H1 (cell line): ENCODE measurements around the gene THYN1. TPM values are rescaled to one million over a fixed set of nuclear protein-coding genes. Genes with fewer than 3 reads are reported as not detected.

Source experiments
- CTCF ChIA-PET: fragments of 300-600 bp; sonication (Branson Sonifier 250); formaldehyde crosslinking; loops from one replicate; lab custom pipeline; 2021; ENCODE audit not compliant: partially characterized antibody; lab: Charles Lee
- POLR2A ChIA-PET: fragments of 300-600 bp; sonication (Branson Sonifier 250); formaldehyde crosslinking; loops from one replicate; lab custom pipeline; 2021; ENCODE audit warnings: inconsistent platforms; ENCODE audit not compliant: partially characterized antibody; lab: Charles Lee
- DNase-seq, 2 experiments: peaks; one replicate each; pipeline versions ENCODE4 v3.0.0 to v3.0.0-alpha.2; 2010 to 2022; ENCODE audit warnings: low spot score in 2 of 2, low read depth in 1 of 2, mixed read lengths in 1 of 2
- FAIRE-seq: peaks from 2 replicates; lab custom pipeline; 2011; peaks lifted over from hg19 to GRCh38; lab: Jason Lieb, UNC
- H2AFZ ChIP-seq: 2 replicates; pipeline ENCODE4 v1.8.1; 2012; ENCODE audit warnings: low read length, inconsistent platforms
- H2AK5ac ChIP-seq: 2 replicates; pipeline ENCODE4 v1.6.1; 2013; ENCODE audit warnings: low read depth, low read length
- H2BK120ac ChIP-seq: replicated peaks from 2 replicates; pipeline ENCODE3; 2013; ENCODE audit warnings: low read depth, low read length, inconsistent platforms
- H2BK12ac ChIP-seq: 2 replicates; pipeline ENCODE4 v1.6.1; 2013; ENCODE audit warnings: low read depth, low read length
- H2BK15ac ChIP-seq: 2 replicates; pipeline ENCODE4 v1.6.1; 2013; ENCODE audit warnings: low read length
- H2BK20ac ChIP-seq: 2 replicates; pipeline ENCODE4 v1.6.1; 2013; ENCODE audit warnings: low read length
- H2BK5ac ChIP-seq: 2 replicates; pipeline ENCODE4 v1.6.1; 2013; ENCODE audit warnings: low read depth, low read length
- H3K14ac ChIP-seq: 2 replicates; pipeline ENCODE4 v1.6.1; 2013; ENCODE audit warnings: inconsistent platforms; ENCODE audit not compliant: insufficient read length
- H3K18ac ChIP-seq: 2 replicates; pipeline ENCODE4 v1.6.1; 2013; ENCODE audit warnings: low read length; ENCODE audit errors: extremely low read depth
- H3K23ac ChIP-seq: 2 replicates; pipeline ENCODE4 v1.6.1; 2013; ENCODE audit warnings: inconsistent platforms; ENCODE audit not compliant: insufficient read length
- H3K23me2 ChIP-seq: 2 replicates; pipeline ENCODE4 v1.6.1; 2013; ENCODE audit warnings: low read depth, low read length
- H3K27ac ChIP-seq: 2 replicates; pipeline ENCODE4 v1.6.1; 2011; ENCODE audit warnings: low read depth, low read length, inconsistent platforms
- H3K27me3 ChIP-seq, 4 experiments: replicated peaks in 1 of 4; 1 replicate in 1 of 4; 2 replicates in 3 of 4; pipeline versions ENCODE4 v1.6.1 to v1.8.1; 2011 to 2013; ENCODE audit warnings: low read length in 3 of 4, mild to moderate bottlenecking in 3 of 4, inconsistent platforms in 2 of 4, mixed read lengths in 2 of 4, moderate library complexity in 1 of 4; ENCODE audit not compliant: control insufficient read depth in 3 of 4, insufficient read depth in 3 of 4; ENCODE audit errors: extremely low read depth in 1 of 4
- H3K36me3 ChIP-seq, 4 experiments: 2 replicates each; pipeline versions ENCODE4 v1.6.1 to v1.8.1; 2011 to 2013; ENCODE audit warnings: mild to moderate bottlenecking in 4 of 4, low read length in 3 of 4, moderate library complexity in 2 of 4, control low read depth in 1 of 4, inconsistent platforms in 1 of 4; ENCODE audit not compliant: insufficient read depth in 4 of 4, control insufficient read depth in 2 of 4
- H3K4ac ChIP-seq: replicated peaks from 2 replicates; pipeline ENCODE3; 2013; ENCODE audit warnings: low read length, low read depth, mixed read lengths, inconsistent platforms; ENCODE audit not compliant: insufficient read length
- H3K4me1 ChIP-seq, 4 experiments: replicated peaks in 1 of 4; 1 replicate in 1 of 4; 2 replicates in 3 of 4; pipeline versions ENCODE4 v1.6.1 to v1.8.1; 2011 to 2013; ENCODE audit warnings: low read length in 3 of 4, inconsistent platforms in 2 of 4, mixed read lengths in 1 of 4; ENCODE audit not compliant: insufficient read depth in 4 of 4, control insufficient read depth in 3 of 4
- H3K4me2 ChIP-seq, 2 experiments: 2 replicates each; pipeline versions ENCODE4 v1.6.1 to v1.8.1; 2011 to 2013; ENCODE audit warnings: low read depth in 2 of 2, low read length in 2 of 2, control low read depth in 1 of 2, inconsistent platforms in 1 of 2, mild to moderate bottlenecking in 1 of 2; ENCODE audit not compliant: insufficient read depth in 1 of 2
- H3K4me3 ChIP-seq, 4 experiments: fragments of 200-600, 300-600 bp in 1 of 4; sonication (generic), shearing (Covaris generic), sonication (Bioruptor Twin) in 1 of 4; 2 replicates each; pipeline versions ENCODE4 v1.5.1 to v1.8.1; 2011 to 2016; ENCODE audit warnings: low read length in 4 of 4, low read depth in 3 of 4, control low read depth in 2 of 4, inconsistent platforms in 2 of 4, mild to moderate bottlenecking in 2 of 4, mixed read lengths in 1 of 4, moderate library complexity in 1 of 4; ENCODE audit not compliant: insufficient read depth in 2 of 4; ENCODE audit errors: extremely low read depth in 1 of 4
- H3K56ac ChIP-seq: replicated peaks from 2 replicates; pipeline ENCODE3; 2013; ENCODE audit warnings: low read depth, mild to moderate bottlenecking, mixed read lengths, low read length, inconsistent platforms; ENCODE audit not compliant: insufficient read length
- H3K79me1 ChIP-seq: 2 replicates; pipeline ENCODE4 v1.6.1; 2013; ENCODE audit warnings: low read depth, low read length, control low read depth
- H3K79me2 ChIP-seq, 2 experiments: 2 replicates each; pipeline versions ENCODE4 v1.6.1 to v1.8.1; 2012 to 2013; ENCODE audit warnings: low read length in 2 of 2, mild to moderate bottlenecking in 2 of 2, inconsistent platforms in 1 of 2; ENCODE audit not compliant: insufficient read depth in 2 of 2, control insufficient read depth in 1 of 2
- H3K9ac ChIP-seq, 4 experiments: replicated peaks in 1 of 4; 1 replicate in 1 of 4; 2 replicates in 3 of 4; pipeline versions ENCODE4 v1.6.1 to v1.8.1; 2011 to 2013; ENCODE audit warnings: low read depth in 3 of 4, low read length in 3 of 4, control low read depth in 2 of 4, mild to moderate bottlenecking in 2 of 4, moderate library complexity in 2 of 4, inconsistent platforms in 1 of 4; ENCODE audit errors: extremely low read depth in 1 of 4
- H3K9me3 ChIP-seq, 2 experiments: 2 replicates each; pipeline versions ENCODE4 v1.6.1 to v1.8.1; 2012 to 2013; ENCODE audit warnings: mild to moderate bottlenecking in 2 of 2, moderate library complexity in 2 of 2, control low read depth in 1 of 2, inconsistent platforms in 1 of 2, low read depth in 1 of 2, low read length in 1 of 2, mixed read lengths in 1 of 2; ENCODE audit not compliant: insufficient read depth in 2 of 2
- H4K20me1 ChIP-seq, 2 experiments: replicated peaks in 1 of 2; 2 replicates each; pipeline versions ENCODE3 to v1.8.1; 2011 to 2013; ENCODE audit warnings: inconsistent platforms in 2 of 2, low read length in 2 of 2, mild to moderate bottlenecking in 1 of 2; ENCODE audit not compliant: insufficient read depth in 2 of 2, control insufficient read depth in 1 of 2
- H4K5ac ChIP-seq: 2 replicates; pipeline ENCODE4 v1.6.1; 2013; ENCODE audit warnings: low read length, low read depth, mixed read lengths, inconsistent platforms; ENCODE audit not compliant: insufficient read length
- H4K8ac ChIP-seq: 2 replicates; pipeline ENCODE4 v1.8.0; 2013; ENCODE audit warnings: mild to moderate bottlenecking, moderate library complexity, low read length, inconsistent platforms; ENCODE audit not compliant: insufficient read depth; ENCODE audit errors: extremely low read depth
- H4K91ac ChIP-seq: replicated peaks from 2 replicates; pipeline ENCODE3; 2013; ENCODE audit warnings: low read length, mixed read lengths, inconsistent platforms; ENCODE audit not compliant: insufficient read length
- CBX5 ChIP-seq: fragments of 300-800, 300-1000 bp; sonication (generic); IDR thresholded peaks from 2 replicates; pipeline ENCODE4 v1.7.1; 2016; ENCODE audit warnings: antibody characterized with exemption, low read length, low read depth
- CHD1 ChIP-seq: IDR thresholded peaks from 2 replicates; pipeline ENCODE4 v1.6.1; 2012; ENCODE audit warnings: low read depth, low read length, improper control_type of control experiment
- EGR1 ChIP-seq: IDR thresholded peaks from 2 replicates; pipeline ENCODE4 v1.6.1; 2011; ENCODE audit warnings: low read depth, low read length, borderline replicate concordance
- EP300 ChIP-seq, 2 experiments: IDR thresholded peaks; 1 replicate in 1 of 2; 2 replicates in 1 of 2; pipeline ENCODE4 v1.6.1; 2011 to 2012; ENCODE audit warnings: low read depth in 2 of 2, low read length in 2 of 2, mild to moderate bottlenecking in 2 of 2, borderline replicate concordance in 1 of 2, inconsistent platforms in 1 of 2, moderate library complexity in 1 of 2
- KDM1A ChIP-seq: fragments of 200-600, 300-600 bp; sonication (generic); IDR thresholded peaks from 2 replicates; pipeline ENCODE4 v1.7.1; 2016; ENCODE audit warnings: mild to moderate bottlenecking, low read length, borderline replicate concordance
- NANOG ChIP-seq: IDR thresholded peaks from 2 replicates; pipeline ENCODE4 v1.6.1; 2011; ENCODE audit warnings: low read length, low read depth, mild to moderate bottlenecking, inconsistent platforms; ENCODE audit not compliant: insufficient read depth, poor library complexity, severe bottlenecking
- NRF1 ChIP-seq: IDR thresholded peaks from 2 replicates; pipeline ENCODE4 v1.6.1; 2011; ENCODE audit warnings: mild to moderate bottlenecking, low read depth, low read length, improper control_type of control experiment
- RFX5 ChIP-seq: IDR thresholded peaks from 2 replicates; pipeline ENCODE4 v1.6.1; 2011; ENCODE audit warnings: low read depth, low read length, improper control_type of control experiment, borderline replicate concordance
- SIX5 ChIP-seq: IDR thresholded peaks from 2 replicates; pipeline ENCODE4 v1.6.1; 2011; ENCODE audit warnings: mild to moderate bottlenecking, low read depth, low read length
- SUZ12 ChIP-seq: fragments of 200-600 bp; sonication (generic); IDR thresholded peaks from 2 replicates; pipeline ENCODE4 v1.6.1; 2012; ENCODE audit warnings: mild to moderate bottlenecking, inconsistent platforms, low read length, moderate library complexity, mixed read lengths
- TAF7 ChIP-seq: optimal IDR thresholded peaks from 2 replicates; pipeline ENCODE3; 2011; ENCODE audit warnings: low read depth, mild to moderate bottlenecking, inconsistent platforms, low read length, moderate library complexity, borderline replicate concordance
- TEAD4 ChIP-seq: IDR thresholded peaks from 2 replicates; pipeline ENCODE4 v1.6.1; 2012; ENCODE audit warnings: low read depth, low read length, inconsistent platforms, mixed read lengths
- YY1 ChIP-seq: IDR thresholded peaks from 2 replicates; pipeline ENCODE4 v1.6.1; 2011; ENCODE audit warnings: low read depth, mild to moderate bottlenecking, low read length
- WGBS, 2 experiments: shearing (Covaris generic) in 1 of 2; methylation state at CpG; one replicate each; pipeline versions ENCODE4 v1.1.6 to v1.1.7; 2013 to 2015; ENCODE audit warnings: low lambda C conversion rate in 2 of 2, mixed read lengths in 2 of 2, inconsistent platforms in 1 of 2, low coverage in 1 of 2, missing lambda C conversion rate in 1 of 2; ENCODE audit not compliant: insufficient replicate concordance in 2 of 2, insufficient coverage in 1 of 2, insufficient read length in 1 of 2; ENCODE audit errors: extremely low coverage in 1 of 2, missing lambda C conversion rate in 1 of 2; 5-methylcytosine and 5-hydroxymethylcytosine counted together
- polyA plus RNA-seq, 7 experiments: library from polyadenylated mRNA; depleted of rRNA in 3 of 7; stranded (reverse) in 5 of 7; unstranded in 2 of 7; fragments of >200 nt in 5 of 7; fragments of 200-250 nt in 2 of 7; gene quantifications; 1 replicate in 5 of 7; 2 replicates in 1 of 7; 4 replicates in 1 of 7; pipeline versions ENCODE4 v1.2.1 to v1.2.3, GENCODE V29; 2011 to 2013; ENCODE audit warnings: missing spikeins in 2 of 7, mixed read lengths in 2 of 7
- total RNA-seq: library from RNA; stranded (reverse); fragmentation: NEBNext Ultra II Directional; extraction: Animal tissue kit (Norgen Biotek cat#: 25700); gene quantifications from 2 replicates; pipeline ENCODE4 v1.2.1, GENCODE V29; 2021

Gene THYN1
- total and polyA plus RNA-seq, 2 of the 8 experiments (the other 6 are each of a cell fraction or from before 2014, with no cell fraction given) = 77.3 to 95.1 TPM

- H3K79me2 ChIP-seq = peaks cover 5 to 9% of the 10 kb centered on the region in 2 experiments; a peak in 3 of 4 replicates
- H4K91ac ChIP-seq = no peak overlapping the region
- FAIRE-seq = no peak
- no peak overlapping the region for H3K4me2 ChIP-seq
- 91% methylated on average over 7 of the region's 7 CpGs; no CpG with 5 or more reads in 1 of the 2 experiments for WGBS, 2 experiments
- no peaks in the 10 kb centered on the region for H4K20me1 ChIP-seq
- no peak overlapping the region for H3K4me3 ChIP-seq
- no peaks in the 10 kb centered on the region for H3K79me1 ChIP-seq
- peaks cover 15 to 38% (median 32%) of the 10 kb centered on the region in 4 experiments for H3K36me3 ChIP-seq
- POLR2A ChIA-PET = interaction anchor here (1.2 to 1.5 kb wide), 4 partner anchors 8 to 27 kb away, joined by 3 to 5 read pairs (median 3); partner anchors contain the start of gene GLB1L3
- H3K27me3 ChIP-seq = no peaks in the 10 kb centered on the region
- no peak overlapping the region for H2BK20ac ChIP-seq
- H2BK15ac ChIP-seq = no peak overlapping the region
- H4K5ac ChIP-seq = no peak overlapping the region
- H3K27ac ChIP-seq = no peak overlapping the region
- no peak overlapping the region for H3K23ac ChIP-seq
- no peak overlapping the region for H3K9ac ChIP-seq
- H3K14ac ChIP-seq = no peak overlapping the region
- H3K4ac ChIP-seq = no peak overlapping the region
- H2AK5ac ChIP-seq = no peak overlapping the region
- H3K56ac ChIP-seq = no peak overlapping the region
- H2AFZ ChIP-seq = no peak overlapping the region
- H3K9me3 ChIP-seq = no peaks in the 10 kb centered on the region
- CTCF ChIA-PET = interaction anchor here (1.4 to 1.5 kb wide), 3 partner anchors 10 to 41 kb away, joined by 4 to 5 read pairs (median 4); no protein-coding TSS in a partner anchor
- no peak overlapping the region for H2BK12ac ChIP-seq
- H3K23me2 ChIP-seq = peaks cover 9% of the 10 kb centered on the region; the same call in 1 of the 2 replicates
- H2BK5ac ChIP-seq = no peak overlapping the region
- peaks cover 0 to 7% (median 2%) of the 10 kb centered on the region in 4 experiments; a peak in 3 of 7 replicates for H3K4me1 ChIP-seq
- no peak overlapping the region for H4K8ac ChIP-seq
- no peak overlapping the region for H3K18ac ChIP-seq
- no peak overlapping the region for H2BK120ac ChIP-seq
- DNase-seq = no peak
- no peak for TF ChIP-seq SUZ12
- no peak for TF ChIP-seq RFX5
- TF ChIP-seq TAF7 = no peak
- TF ChIP-seq EGR1 = no peak
- TF ChIP-seq YY1 = no peak
- no peak for TF ChIP-seq CHD1
- TF ChIP-seq CBX5 = no peak
- TF ChIP-seq SIX5 = no peak
- no peak for TF ChIP-seq TEAD4
- no peak for TF ChIP-seq EP300 (IDR thresholded peaks at IDR 0.05; ENCODE audit: borderline replicate concordance in 1 of 2, low read depth in 2 of 2, low read length in 2 of 2)
- no peak for TF ChIP-seq KDM1A
- no peak for TF ChIP-seq NRF1
- TF ChIP-seq NANOG = no peak
Observed at GRCh38 chr11:134248910-134249480, 4.2 kb downstream of the THYN1 start.
